ENCODE results near the gene DNAH9. TPM values are rescaled to one million over a fixed set of nuclear protein-coding genes. Genes with fewer than 3 reads are reported as not detected.
A peak's percentile ranks its signal among the peaks of the same experiment; 100 is the strongest.

The DNAH9 gene
- total RNA-seq, 1 experiment from 2014 or later, result 0.22 TPM

GRCh38 chr17:11909348-11909747, 311.1 kb downstream of the DNAH9 start:
- peak; percentile 67 for TF ChIP-seq CTCF (conservative IDR thresholded peaks at IDR 0.05)
- peak overlapping the region in 1 of 3 experiments; percentile 74; a peak in 1 of 7 replicates for H3K27ac Mint-ChIP-seq
- Histone ChIP-seq H3K9ac (ENCODE audit: extremely low read depth, insufficient read length, low read length) (no peak overlapping the region), H3K27ac (ENCODE audit: insufficient read length, low read depth, low read length) (no peak overlapping the region), H3K23ac (ENCODE audit: insufficient read length, low read depth, low read length) (no peak overlapping the region), H3K23me2 (ENCODE audit: insufficient read length, low read depth, low read length, poor library complexity, severe bottlenecking) (no peaks in the 10 kb centered on the region), H2BK120ac (ENCODE audit: low read depth, low read length, poor library complexity, severe bottlenecking) (no peak overlapping the region), H2BK15ac (ENCODE audit: low read depth, low read length) (no peak overlapping the region), H4K5ac (ENCODE audit: insufficient read length, low read depth, low read length) (no peak overlapping the region), H4K8ac (replicated peaks; ENCODE audit: insufficient read length, low read depth, low read length) (no peak overlapping the region), H3K79me2 (ENCODE audit: insufficient read depth, low read length) (no peaks in the 10 kb centered on the region), H4K20me1 (ENCODE audit: control insufficient read depth, insufficient read depth, insufficient read length) (no peaks in the 10 kb centered on the region), H3K18ac (ENCODE audit: insufficient read length, low read depth, low read length) (no peak overlapping the region), H3K9me3 (ENCODE audit: control insufficient read depth, low read depth, low read length) (no peaks in the 10 kb centered on the region), H2BK12ac (ENCODE audit: insufficient read length, low read depth, low read length) (no peak overlapping the region), H2AFZ (ENCODE audit: low read length) (peak overlapping the region; percentile 18), H3T11ph (ENCODE audit: low read length) (no peak overlapping the region), H3K4ac (ENCODE audit: low read depth, low read length) (no peak overlapping the region), H3K14ac (ENCODE audit: insufficient read depth, low read length) (no peak overlapping the region), H2BK20ac (ENCODE audit: low read depth, low read length, poor library complexity, severe bottlenecking) (no peak overlapping the region), H4K91ac (ENCODE audit: insufficient read length, low read depth, low read length) (no peak overlapping the region), H3K4me2 (ENCODE audit: insufficient read depth, insufficient read length, low read length) (no peak overlapping the region), H2BK5ac (ENCODE audit: insufficient read length, low read length) (no peak overlapping the region), H3K4me1 (ENCODE audit: insufficient read depth, low read length) (no peaks in the 10 kb centered on the region), H2AK5ac (ENCODE audit: insufficient read length, low read length) (no peak overlapping the region), H3K79me1 (ENCODE audit: insufficient read depth, low read depth, low read length, poor library complexity, severe bottlenecking) (no peaks in the 10 kb centered on the region), H3K27me3 (ENCODE audit: insufficient read depth, low read length) (no peaks in the 10 kb centered on the region), H3K56ac (ENCODE audit: insufficient read length, low read depth, low read length) (no peak overlapping the region)
- no peaks in the 10 kb centered on the region for H3K27me3 Mint-ChIP-seq (ENCODE audit: low read depth)
- no peaks in the 10 kb centered on the region for H3K4me1 Mint-ChIP-seq
- no CpG with 5 or more reads among the region's 5 CpGs for WGBS (ENCODE audit: extremely low coverage, insufficient read length, low lambda C conversion rate)
- DNase-seq, result peak; percentile 62
- H3K4me3 Mint-ChIP-seq, result no peak overlapping the region
- peaks cover 12% of the 10 kb centered on the region in 2 experiments for H3K9me3 Mint-ChIP-seq
- H3K36me3 Mint-ChIP-seq (ENCODE audit: insufficient read depth in 1 of 3, low read depth in 3 of 3), result peaks cover 2 to 7% (median 4%) of the 10 kb centered on the region in 3 experiments; a peak in 5 of 7 replicates
